Heart left ventricle (tissue), 13 donors: Measurements from ENCODE around the gene AHDC1.

ENCODE experiments used
- POLR2A ChIP-seq, 2 donors: fragments of 450-650 bp; IDR thresholded peaks; one replicate each; pipeline ENCODE4 v1.6.1; 2017; ENCODE audit warnings: antibody characterized with exemption in 2 of 2, mild to moderate bottlenecking in 2 of 2, moderate library complexity in 2 of 2
- TF ChIP-seq, protein P1 (sequence below), 12 donors: fragments of 200-600 bp; sonication (generic) in 4 of 12; IDR thresholded peaks; one replicate each; pipeline versions ENCODE4 v1.5.0 to v1.8.0; 2018 to 2022; ENCODE audit warnings: antibody characterized with exemption in 12 of 12, mild to moderate bottlenecking in 5 of 12
- donor health status: ischemic (EF 13 %, LVEDD 7.1; RV severe dilation, severe dysfunction).
- donor health status: DM: no; HTN: yes; CAD: no.
- donor health status: DM: no; HTN: no; CAD: no.
- donor health status: ischemic (EF 25% LVEDD 6.9; RV normal size, moderate dysfunction).
- donor health status: ischemic (EF 25% LVEDD 5.7; RV mildly dilated, moderate dysfunction).
- donor health status: ischemic (EF 35%, LVEDD 5.7; RV mildly dilated, moderate dysfunction).
- donor health status: nonischemic (EF 11% LVEDD 7.7; RV severe dilation, severe dysfunction).
- donor health status: DM: yes; HTN: yes; CAD: no.
- donor health status: PGD.
- donor health status: ischemic (EF 29% LVEDD 5.4; RV normal size, mild dysfunction).
- donor health status: nonischemic (EF 23%, LVEDD 6.1; RV moderate dilation, normal function).

DNA sequence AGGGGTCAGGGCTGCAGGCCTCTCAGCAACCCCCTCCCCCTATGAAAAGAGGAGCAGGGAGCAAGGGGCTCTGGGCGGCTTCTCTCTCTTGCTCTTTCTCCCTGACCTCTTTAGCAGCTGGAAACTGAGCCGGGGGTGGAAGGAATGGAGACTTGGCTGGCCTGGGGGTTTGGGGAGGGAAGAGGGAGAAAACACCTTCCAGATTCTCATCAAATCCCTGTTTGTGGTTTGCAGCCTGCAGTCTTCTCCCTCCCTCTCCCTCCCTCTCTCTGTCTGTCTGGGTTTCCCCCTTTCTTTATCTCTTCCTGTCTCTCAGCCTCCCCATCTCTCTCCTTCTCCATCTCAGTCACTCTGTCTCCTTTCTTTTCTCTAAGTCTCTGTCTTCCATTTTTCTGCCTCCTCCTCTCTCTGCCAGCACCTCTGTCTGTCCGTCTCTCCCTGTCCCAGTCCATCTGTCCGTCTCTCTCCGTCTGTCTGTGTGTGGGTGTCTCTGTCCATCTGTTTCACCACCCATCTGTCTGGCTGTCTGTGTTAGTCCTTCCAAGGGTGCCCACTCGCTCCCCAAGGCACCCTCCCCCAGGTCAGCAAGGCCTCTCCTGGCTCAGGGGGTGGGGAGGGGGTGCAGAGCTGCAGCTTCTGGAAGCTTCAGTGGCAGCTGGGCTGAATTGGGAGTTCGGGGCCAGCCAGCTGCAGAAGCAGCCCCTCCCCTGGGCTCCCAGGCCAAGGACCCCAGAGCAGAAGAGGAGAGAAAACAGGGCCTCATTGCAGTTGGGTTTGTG is 6.2 kb downstream of the AHDC1 start:
- TF ChIP-seq POLR2A (IDR thresholded peaks at IDR 0.05), result no peak
- TF ChIP-seq, protein P1, sequence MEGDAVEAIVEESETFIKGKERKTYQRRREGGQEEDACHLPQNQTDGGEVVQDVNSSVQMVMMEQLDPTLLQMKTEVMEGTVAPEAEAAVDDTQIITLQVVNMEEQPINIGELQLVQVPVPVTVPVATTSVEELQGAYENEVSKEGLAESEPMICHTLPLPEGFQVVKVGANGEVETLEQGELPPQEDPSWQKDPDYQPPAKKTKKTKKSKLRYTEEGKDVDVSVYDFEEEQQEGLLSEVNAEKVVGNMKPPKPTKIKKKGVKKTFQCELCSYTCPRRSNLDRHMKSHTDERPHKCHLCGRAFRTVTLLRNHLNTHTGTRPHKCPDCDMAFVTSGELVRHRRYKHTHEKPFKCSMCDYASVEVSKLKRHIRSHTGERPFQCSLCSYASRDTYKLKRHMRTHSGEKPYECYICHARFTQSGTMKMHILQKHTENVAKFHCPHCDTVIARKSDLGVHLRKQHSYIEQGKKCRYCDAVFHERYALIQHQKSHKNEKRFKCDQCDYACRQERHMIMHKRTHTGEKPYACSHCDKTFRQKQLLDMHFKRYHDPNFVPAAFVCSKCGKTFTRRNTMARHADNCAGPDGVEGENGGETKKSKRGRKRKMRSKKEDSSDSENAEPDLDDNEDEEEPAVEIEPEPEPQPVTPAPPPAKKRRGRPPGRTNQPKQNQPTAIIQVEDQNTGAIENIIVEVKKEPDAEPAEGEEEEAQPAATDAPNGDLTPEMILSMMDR (IDR thresholded peaks at IDR 0.05), result no peak
